Stimulated activated CD4-positive, alpha-beta T cell treated with anti-CD3 and anti-CD28 coated beads, Interleukin-12 subunit alpha, Interleukin-12 subunit beta, amount 100 ng/mL, for 24 hours (primary cell): ENCODE measurements around the gene BAZ2B.
"Not testable (repeated sequence)": the region's sequence is repeated elsewhere in the genome, so short reads cannot be mapped to it uniquely, and the experiment has no call there.

Experiments used
- DNase-seq, 2 experiments: peaks; one replicate each; pipeline ENCODE4 v3.0.0-alpha.2; 2020; ENCODE audit warnings: low read depth in 2 of 2

Gene BAZ2B

GRCh38 chr2:159616286-159616701 lies at the start of gene BAZ2B:
TSS of gene BAZ2B (minus strand) at chr2:159616548. CDS start at chr2:159478719, 137,829 bp downstream.
- no peak for DNase-seq

GRCh38 chr2:159661286-159661685 lies 44.9 kb upstream of the BAZ2B start:
- DNase-seq: no peak

- no peak for DNase-seq
Measured at GRCh38 chr2:159658881-159659873, 42.8 kb upstream of the BAZ2B start.

- no peak for DNase-seq
Measured at GRCh38 chr2:159653962-159654361, 37.6 kb upstream of the BAZ2B start.

- DNase-seq: no peak
Measured at GRCh38 chr2:159651884-159652283, 35.5 kb upstream of the BAZ2B start.

GRCh38 chr2:159650574-159650973 lies 34.2 kb upstream of the BAZ2B start:
- no peak for DNase-seq

- DNase-seq: no peak
Measured at GRCh38 chr2:159648643-159649042, 32.3 kb upstream of the BAZ2B start.

- DNase-seq: no peak
Measured at GRCh38 chr2:159647667-159648066, 31.3 kb upstream of the BAZ2B start.

GRCh38 chr2:159640176-159640575 lies 23.8 kb upstream of the BAZ2B start:
- DNase-seq: no peak

- DNase-seq: no peak
Measured at GRCh38 chr2:159639712-159640111, 23.4 kb upstream of the BAZ2B start.

- no peak for DNase-seq
Measured at GRCh38 chr2:159639071-159639470, 22.7 kb upstream of the BAZ2B start.

- DNase-seq: no peak
Measured at GRCh38 chr2:159637988-159638501, 21.7 kb upstream of the BAZ2B start.

- no peak for DNase-seq
Measured at GRCh38 chr2:159637240-159637639, 20.9 kb upstream of the BAZ2B start.

- no peak for DNase-seq
Measured at GRCh38 chr2:159635006-159635789, 18.9 kb upstream of the BAZ2B start.

- DNase-seq: no peak
Measured at GRCh38 chr2:159633219-159633618, 16.9 kb upstream of the BAZ2B start.

- DNase-seq: not testable (repeated sequence)
Measured at GRCh38 chr2:159625628-159626027, 9.3 kb upstream of the BAZ2B start.

- no peak for DNase-seq
Measured at GRCh38 chr2:159623436-159623835, 7.1 kb upstream of the BAZ2B start.

GRCh38 chr2:159622966-159623365 lies 6.6 kb upstream of the BAZ2B start:
- no peak for DNase-seq

GRCh38 chr2:159620796-159621195 lies 4.4 kb upstream of the BAZ2B start:
- no peak for DNase-seq

GRCh38 chr2:159617646-159618045 lies 1.3 kb upstream of the BAZ2B start:
- DNase-seq: no peak

GRCh38 chr2:159617100-159617499 lies 752 bp upstream of the BAZ2B start:
- no peak for DNase-seq
